HG03342 (cell line): Measurements from ENCODE around the gene WDR36.
A peak's percentile ranks its signal among the peaks of the same experiment; 100 is the strongest.

Experiments
- ATAC-seq: cut with Tn5 transposase; IDR thresholded peaks from one replicate; pipeline ENCODE4 v1.9.1; 2021; ENCODE audit warnings: mild to moderate bottlenecking, moderate library complexity; ENCODE audit not compliant: unreplicated experiment

Gene WDR36

DNA sequence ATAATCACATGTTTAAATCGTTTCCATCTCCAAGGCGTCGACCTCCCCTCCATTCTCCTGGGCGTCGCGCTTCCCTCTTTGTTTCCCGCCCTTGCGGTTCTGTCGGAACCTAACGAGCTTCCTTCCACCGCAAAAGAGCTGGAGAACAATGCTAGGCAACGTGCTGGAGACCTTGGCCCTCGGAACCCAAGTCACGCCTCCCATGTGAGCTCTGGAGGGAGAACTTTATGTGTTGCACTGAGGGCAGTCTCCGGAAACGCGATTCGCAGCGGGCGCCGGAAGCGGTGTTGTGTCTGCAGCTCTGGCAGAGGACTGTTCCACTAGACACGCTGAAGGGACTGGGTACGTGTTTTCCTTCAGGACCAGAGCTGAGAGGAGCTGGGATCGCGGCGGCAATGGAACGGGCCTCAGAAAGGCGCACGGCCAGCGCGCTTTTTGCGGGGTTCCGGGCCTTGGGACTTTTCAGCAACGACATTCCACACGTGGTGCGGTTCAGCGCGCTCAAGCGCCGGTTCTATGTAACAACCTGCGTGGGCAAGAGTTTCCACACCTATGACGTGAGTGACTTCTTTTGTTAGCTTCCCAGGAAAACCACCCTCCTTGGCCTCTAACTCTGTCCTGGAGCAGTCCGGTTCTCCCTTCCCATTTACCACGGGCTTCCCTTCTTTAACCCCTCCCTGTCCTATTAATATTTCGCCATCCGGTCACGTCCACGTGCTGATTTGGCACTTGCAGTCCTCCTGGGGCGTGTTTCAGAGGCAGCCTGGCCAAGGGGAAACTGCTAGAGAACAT is at the start of gene WDR36:
WDR36 (plus strand) TSS at position 287 of the 792 bp plus-strand sequence; CDS start at position 396, 109 bp downstream.
- peak; percentile 89 for ATAC-seq

DNA sequence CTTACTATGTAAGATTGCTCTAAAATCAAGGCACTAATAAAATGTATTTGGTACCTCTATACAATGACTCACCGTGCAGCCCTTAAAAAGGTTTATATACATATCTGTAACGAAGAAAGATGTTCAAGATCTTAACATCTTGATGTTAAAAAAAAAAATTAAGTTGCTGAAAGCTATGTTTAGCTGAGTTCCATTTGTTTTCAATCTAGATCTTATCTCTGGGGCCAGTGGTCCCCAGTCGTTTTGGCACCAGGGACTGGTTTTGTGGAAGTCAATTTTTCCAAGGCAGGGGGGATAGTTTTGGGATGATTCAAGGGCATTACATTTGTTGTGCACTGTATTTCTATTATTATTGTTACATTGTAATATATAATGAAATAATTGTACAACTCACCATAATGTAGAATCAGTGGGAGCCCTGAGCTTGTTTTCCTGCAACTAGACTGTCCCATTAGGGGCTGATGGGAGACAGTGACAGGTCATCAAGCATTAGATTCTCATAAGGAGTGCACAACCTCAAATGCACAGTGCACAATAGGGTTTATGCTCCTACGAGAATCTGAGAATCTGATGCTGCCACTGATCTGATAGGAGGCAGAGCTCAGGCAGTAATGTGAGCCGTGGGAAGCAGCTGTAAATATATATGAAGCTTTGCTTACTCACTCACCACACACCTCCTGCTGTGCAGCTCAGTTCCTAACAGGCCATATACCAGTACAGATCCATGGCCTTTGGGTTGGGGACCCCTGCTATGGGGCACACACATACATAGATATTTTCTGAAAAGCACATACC is 48.2 kb upstream of the WDR36 start:
- ATAC-seq = no peak

DNA sequence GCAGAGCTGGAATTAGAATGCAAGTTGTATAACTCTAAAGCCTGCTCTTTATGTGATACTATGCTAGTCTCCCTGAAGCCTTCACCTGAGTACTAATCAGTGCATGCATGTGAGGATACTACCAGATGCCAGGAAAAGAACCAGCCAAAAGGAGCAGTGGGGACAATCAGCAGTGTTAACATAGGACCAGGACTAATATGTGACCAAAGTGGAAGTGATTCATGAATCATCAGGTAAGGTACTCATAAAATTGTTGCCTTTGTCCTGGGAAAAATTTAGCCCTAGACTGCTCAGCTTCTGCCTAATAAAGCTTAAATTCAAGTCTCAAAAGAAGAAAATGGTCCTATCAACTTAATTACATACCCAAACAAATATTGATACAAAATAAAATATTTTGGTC is 34.1 kb upstream of the WDR36 start:
- ATAC-seq = no peak

DNA sequence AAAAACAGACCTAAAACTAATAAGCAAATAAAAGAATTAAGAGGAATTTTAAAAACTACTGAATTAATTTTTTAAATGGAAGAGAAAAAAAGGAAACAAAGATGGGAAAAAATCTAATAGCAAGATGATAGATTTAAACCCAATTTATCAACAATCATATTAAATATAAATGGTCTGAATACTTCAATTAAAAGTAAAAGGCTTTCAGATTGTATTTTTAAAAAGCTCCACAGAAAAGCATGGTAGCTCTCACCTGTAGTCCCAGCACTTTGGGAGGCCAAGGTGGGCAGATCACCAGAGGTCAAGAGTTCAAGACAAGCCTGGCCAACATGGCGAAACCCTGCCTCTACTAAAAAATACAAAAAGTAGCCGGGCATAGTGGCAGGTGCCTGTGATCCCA is 32.0 kb upstream of the WDR36 start:
- ATAC-seq = no peak

DNA sequence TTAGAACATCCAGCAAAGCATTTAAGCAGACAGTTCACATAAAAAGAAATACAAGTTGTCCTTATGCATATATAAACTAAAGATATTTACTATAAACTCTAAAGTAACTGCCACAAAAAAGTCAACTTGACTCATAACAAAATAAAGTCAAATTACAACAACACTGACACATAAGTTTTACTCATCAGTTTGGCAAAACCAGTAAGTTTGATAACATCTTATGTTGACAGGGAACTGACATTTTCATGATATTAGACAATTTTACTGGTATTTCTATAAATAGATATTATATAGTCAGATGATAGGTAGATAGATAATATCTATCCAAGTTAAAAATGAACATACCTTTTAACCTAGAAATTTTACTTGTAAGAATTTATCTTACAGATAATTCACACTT is 30.5 kb upstream of the WDR36 start:
- no peak for ATAC-seq

DNA sequence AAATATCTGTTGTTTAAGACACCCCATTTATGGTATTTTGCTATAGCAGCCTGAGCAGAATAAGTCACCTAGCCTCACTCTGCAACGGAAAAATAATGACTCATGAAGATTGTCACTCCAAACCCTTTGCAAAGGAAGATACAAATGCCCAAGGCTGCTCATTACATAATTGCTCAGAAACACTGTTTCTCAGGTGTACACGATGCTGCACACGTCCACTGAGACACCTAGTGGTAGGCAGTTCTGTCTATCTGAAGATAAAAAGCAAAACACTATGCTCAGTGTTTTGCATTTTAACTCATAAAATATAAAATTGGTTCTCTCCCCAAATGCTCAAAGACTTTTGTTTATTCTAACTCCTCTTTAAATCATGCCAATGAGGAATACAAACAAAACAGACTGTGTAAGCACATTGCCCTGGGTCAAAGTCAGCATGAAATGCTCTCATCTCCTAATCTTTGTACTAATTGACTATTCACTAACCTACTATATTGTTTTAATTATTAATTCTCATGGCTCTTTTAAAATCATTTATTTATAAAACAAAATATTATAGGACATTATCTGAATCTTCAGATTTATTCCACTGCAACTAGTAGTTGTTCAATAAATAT is 28.3 kb upstream of the WDR36 start:
- ATAC-seq = peak; percentile 54

DNA sequence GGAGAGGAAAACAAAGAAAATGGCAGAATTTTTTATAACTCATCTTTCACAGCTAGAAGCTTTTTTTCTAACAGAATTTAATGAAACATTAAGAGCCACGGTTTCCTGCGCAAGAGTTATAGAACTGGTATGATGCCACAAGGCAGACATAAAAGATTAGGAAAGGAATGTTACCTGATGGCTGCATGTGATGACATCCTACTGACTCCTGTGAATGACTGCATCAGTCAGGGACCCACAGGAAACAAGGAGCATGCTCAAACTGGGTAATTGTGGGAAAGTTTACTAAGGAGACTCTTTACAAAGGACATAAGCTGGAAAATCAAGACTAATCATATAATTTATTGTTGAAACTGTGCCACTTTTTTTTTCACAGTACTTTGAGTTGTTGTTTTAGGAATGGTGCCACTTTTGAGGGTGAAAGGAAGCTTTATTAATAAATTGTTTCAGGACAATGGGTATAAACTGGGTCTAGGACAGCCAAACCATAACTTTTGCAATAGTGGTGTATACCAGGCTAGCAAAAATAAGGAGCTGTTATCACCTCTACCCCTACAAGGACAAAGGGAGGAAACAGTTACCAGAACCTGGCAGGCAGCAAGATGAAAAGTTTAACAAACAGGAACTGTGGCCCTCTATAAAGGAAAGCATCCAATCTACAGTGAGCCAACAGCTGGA is 25.7 kb upstream of the WDR36 start:
- no peak for ATAC-seq

DNA sequence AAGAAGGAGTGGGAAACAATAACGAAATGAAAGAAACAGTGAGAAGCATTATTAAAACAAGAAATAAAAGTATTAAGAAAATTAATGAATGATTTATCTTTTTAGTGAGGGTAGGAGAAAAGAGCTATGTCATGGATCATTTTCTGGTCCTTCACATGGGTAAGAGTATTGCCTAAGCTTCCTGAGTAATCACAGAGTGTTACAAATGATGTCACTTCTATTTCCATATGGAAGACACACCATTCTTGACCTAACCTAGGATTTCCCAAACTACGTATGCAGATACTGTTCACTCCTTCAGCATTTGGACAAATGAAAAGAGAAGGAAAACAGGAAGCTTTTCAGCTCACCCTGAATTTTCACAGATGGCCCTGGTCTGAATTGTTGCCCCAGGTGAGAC is 23.9 kb upstream of the WDR36 start:
- ATAC-seq = no peak

DNA sequence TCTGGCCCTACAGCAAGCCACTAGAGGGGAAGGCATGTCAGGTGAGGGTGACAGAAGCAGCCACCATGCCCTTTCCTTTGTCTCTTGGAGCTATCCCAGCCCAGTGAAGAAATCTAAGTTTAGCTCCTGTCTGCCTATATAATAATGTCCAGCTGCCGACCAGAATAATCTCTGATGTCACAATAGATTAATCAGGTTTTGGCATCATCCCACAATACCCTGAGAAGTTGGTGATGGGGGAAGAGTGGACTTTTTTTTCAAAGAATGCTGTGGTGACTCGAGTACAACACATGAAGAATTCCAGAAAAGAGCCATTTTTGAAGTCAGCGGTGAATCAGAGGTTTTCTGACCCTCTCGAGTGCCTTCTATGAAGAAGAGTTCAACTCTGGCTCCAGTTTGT is 22.3 kb upstream of the WDR36 start:
- no peak for ATAC-seq

DNA sequence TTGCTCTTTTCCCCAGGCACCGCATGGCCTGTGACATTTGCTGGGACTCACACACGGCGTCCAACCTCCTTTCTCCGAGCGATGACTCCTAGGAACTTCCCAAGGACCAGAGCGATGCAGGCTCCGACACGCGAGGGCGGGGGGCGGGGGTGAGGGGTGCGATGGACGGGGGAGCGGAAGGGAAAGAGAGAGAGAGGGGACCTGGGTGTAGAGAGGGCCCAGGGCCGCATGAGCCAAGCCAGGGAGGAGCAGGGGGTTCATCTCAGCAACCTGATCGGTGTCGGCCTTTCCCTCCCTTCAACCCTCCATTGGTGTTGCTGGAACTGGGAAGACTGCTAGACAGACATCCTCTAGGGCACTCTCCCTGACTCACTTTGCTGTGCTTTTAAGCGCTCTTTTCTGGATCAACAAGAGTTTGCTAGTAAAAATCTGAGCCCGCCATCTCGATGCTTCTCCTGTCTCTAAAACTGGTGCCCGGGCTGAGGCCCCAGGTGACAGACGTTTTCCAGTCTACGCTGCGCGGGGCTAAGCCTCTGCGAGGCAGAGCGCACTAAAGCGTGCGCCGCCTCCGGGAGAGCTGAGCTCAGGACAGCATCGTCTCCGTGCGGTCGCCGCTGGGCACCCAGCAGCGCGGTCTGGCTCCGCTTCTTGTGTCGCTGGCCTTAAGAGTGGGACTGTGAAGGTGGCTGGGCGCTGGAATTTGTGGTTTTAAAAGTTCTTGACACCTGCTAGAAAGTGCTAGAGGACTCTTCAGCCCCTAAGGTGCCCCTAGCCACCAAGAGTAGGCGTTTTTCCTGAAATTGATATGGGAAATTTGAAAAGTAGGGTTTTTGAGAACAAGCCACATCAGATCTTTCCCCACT is 21.6 kb upstream of the WDR36 start:
- no peak for ATAC-seq

DNA sequence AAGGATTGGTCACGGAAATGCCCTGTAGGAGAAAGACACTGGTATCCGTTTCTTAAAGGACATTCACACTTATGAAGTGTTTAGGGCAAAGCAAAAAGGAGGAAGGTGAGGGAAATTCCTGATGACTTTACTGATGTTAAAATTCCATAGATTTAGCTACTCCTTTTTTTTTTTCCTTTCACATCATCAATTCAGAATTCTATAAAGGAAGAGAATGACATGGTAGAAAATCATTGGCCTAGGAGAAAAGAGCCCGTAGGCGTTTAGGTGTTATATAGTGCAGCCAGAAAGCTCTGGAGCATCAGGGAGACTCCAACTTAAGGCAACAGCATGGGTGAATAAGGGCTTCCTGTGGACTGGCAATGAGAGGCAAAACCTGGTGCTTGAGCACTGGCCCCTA is 20.7 kb upstream of the WDR36 start, which contains the start of gene TSLP:
TSLP (plus strand) TSS at position 301 of the 400 bp plus-strand sequence. CDS start 178 bp downstream, outside the sequence.
- no peak for ATAC-seq

DNA sequence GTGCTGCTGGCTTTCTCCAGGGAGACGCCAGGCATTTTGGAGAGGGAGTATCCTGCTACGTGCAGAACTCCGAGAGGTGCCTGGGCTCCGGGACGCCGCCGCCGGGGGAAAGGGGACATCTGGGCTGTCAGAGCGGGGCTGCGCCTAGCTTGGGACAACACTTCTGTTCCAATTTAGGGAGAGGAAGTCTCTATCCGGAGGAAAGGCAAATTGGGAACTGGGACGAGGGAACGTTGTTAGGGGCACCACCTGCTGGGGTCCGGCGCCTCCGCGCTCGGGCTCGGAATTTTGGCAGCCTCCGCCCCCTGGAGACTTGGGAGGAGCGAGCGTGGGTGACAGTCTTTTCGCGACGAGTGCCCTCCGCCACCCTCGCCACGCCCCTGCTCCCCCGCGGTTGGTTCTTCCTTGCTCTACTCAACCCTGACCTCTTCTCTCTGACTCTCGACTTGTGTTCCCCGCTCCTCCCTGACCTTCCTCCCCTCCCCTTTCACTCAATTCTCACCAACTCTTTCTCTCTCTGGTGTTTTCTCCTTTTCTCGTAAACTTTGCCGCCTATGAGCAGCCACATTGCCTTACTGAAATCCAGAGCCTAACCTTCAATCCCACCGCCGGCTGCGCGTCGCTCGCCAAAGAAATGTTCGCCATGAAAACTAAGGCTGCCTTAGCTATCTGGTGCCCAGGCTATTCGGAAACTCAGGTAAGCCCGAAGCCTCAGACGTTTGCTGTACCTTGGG is 19.0 kb upstream of the WDR36 start:
- peak; percentile 63 for ATAC-seq

DNA sequence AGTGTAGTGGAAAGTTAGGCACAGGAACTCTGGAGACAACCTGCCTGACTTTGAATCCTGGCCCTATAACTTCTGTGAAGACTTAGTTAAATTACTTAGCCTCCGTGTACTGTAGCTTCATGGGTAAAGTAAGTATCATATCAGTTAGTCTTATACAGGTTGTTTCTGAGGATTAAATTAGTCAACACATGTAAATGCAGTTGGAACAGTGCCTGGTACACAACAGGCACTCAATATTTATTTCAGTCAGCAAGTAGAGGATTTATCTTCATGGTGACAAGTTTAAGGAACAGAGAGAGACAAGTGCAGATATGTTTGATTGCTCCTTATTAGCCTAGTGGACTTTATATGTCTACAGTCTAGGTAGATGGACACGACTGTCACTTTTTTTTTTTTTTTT is 17.9 kb upstream of the WDR36 start:
- no peak for ATAC-seq

DNA sequence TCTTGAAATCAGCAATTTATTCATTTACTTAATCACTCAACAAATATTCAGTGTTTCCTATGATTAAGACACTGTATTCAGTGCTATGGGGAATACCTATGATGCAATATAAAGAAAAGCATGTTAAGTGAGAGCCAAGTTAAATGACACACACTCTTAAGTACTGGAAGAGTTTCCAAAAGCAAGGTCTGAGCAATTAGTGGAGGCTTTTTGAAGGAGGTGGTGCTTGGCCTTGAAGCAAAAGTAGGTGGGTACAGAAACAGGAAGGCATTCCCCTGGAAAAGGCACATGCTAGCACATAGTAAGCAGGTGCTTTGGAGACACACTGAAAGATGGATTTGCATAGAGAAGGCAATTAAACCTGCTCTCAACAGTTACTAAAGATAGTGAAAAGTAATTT is 16.6 kb upstream of the WDR36 start:
- ATAC-seq = no peak

DNA sequence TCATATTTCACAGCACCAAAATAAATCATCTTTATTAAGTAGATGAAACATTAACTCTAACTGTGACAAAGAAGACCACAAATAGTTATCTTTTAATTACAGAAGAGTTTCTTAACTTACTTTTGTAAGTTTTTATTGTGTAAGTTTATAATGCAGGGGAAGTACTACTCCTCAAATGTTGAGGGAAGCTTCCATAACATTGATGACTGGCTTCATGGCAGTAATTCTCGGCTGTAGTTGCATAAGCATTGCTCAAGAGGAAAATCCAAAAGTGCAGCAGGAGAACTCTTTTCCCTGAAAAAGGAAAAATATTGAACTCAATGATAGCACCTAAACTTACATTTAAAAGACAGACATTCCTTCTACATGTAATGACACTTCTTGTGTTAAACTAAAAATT is 16.1 kb upstream of the WDR36 start:
- ATAC-seq = no peak

DNA sequence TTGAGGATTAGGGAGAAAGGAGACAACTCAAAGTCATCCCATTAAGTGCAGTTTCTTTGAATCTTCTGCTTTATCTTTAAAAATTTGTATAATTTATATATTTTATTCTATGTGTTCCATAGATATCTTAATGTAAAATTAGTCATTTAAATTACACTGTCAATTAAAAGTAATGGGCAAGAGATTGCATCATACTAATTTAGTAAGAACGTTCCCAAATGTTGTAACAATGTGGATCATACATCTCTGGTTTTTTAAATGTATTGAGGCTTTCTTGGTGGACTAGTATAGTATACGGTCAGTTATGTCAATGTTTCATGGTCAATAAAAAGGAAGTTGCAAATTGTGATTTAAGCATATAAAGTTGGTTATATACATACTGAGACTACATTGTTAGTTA is 14.5 kb upstream of the WDR36 start:
- ATAC-seq = no peak

DNA sequence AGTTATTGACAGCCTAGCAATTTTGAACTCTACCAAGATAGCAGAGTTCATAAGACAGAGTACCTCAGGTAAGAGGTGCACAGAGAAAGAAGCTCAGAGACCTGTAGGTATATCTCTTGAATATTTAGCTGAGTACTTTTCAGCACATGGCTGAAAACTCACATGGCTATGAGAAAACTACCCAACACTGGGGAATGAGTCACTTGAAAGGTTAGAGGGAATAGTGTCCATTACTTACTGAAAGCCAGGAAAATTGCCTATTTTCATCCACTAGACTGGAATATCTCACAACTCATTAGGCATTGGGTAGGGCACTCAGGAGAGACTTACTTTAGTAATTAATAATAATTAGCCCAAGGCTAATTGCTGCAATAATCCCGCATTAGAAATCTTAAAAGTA is 12.3 kb upstream of the WDR36 start:
- ATAC-seq = no peak

DNA sequence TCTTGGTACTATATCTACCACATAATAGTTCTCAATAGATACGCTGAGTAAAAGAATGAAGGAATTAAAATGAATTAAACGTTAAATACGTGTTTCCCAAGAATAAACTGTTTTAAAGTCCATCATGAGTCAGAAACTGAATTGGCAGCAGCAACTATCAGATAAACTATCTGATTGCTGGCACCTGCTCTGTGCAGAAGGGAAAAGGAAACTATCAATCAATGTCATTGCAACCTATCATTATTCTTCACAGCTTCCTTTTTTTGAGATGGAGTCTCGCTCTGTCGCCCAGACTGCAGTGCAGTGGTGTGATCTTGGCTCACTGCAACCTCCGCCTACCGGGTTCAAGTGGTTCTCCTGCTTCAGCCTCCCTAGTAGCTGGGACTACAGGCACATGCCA is 8.8 kb upstream of the WDR36 start:
- no peak for ATAC-seq

DNA sequence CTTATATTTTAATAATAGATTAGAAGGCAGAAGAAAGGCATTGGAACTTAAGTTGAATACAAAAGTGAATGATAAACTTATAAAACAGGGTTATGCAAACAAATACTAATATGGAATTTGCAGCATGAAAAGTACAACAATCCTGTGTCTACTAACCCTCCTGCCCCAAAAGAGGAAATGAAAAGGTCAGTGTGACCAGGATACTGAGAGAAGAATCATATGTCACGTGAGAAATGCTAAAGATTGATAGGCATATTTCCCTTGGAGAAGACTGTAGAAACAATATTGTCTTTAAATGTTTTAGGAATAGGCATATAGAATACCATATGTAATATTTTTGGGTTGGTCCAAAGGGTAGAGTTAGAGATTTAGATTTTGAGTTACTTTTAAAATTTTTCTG is 3.8 kb downstream of the WDR36 start:
- ATAC-seq = no peak
